DND-41 (cell line): ENCODE results near the gene AP1G2.

ENCODE experiments used
- ATAC-seq: fragments of 200-7000 bp; cut with Tn5 transposase; 3 replicates; pipeline ENCODE4 v1.9.1; 2021; ENCODE audit warnings: low read depth; ENCODE audit not compliant: insufficient read depth
- DNase-seq: peaks from one replicate; pipeline ENCODE4 v3.0.0-alpha.2; 2020
- H2AFZ ChIP-seq: 2 replicates; pipeline ENCODE4 v1.6.0; 2012; ENCODE audit warnings: low read depth, low read length
- H3K27ac ChIP-seq: 2 replicates; pipeline ENCODE4 v1.5.1; 2012; ENCODE audit warnings: low read length, inconsistent platforms
- H3K27me3 ChIP-seq: fragments of 200-600 bp; sonication (generic); 2 replicates; pipeline ENCODE4 v1.6.0; 2012; ENCODE audit warnings: low read length, mild to moderate bottlenecking, inconsistent platforms; ENCODE audit not compliant: insufficient read depth, poor library complexity
- H3K36me3 ChIP-seq: 2 replicates; pipeline ENCODE4 v1.5.1; 2012; ENCODE audit warnings: low read length, inconsistent platforms; ENCODE audit not compliant: insufficient read depth
- H3K4me1 ChIP-seq: 2 replicates; pipeline ENCODE4 v1.5.1; 2012; ENCODE audit warnings: mild to moderate bottlenecking, low read length; ENCODE audit not compliant: insufficient read depth
- H3K4me2 ChIP-seq: 2 replicates; pipeline ENCODE4 v1.6.0; 2012; ENCODE audit warnings: mild to moderate bottlenecking, moderate library complexity, low read length, inconsistent platforms; ENCODE audit not compliant: insufficient read depth
- H3K4me3 ChIP-seq, 2 experiments: fragments of 200-600 bp in 1 of 2; shearing (Covaris generic) in 1 of 2; 2 replicates each; pipeline ENCODE4 v1.5.1; 2012 to 2016; ENCODE audit warnings: inconsistent platforms in 2 of 2, low read length in 2 of 2, mild to moderate bottlenecking in 2 of 2, low read depth in 1 of 2, moderate library complexity in 1 of 2
- H3K79me2 ChIP-seq: 2 replicates; pipeline ENCODE4 v1.6.0; 2012; ENCODE audit warnings: low read length, inconsistent platforms; ENCODE audit not compliant: insufficient read depth
- H3K9ac ChIP-seq: 2 replicates; pipeline ENCODE4 v1.6.0; 2012; ENCODE audit warnings: low read depth, mild to moderate bottlenecking, inconsistent platforms, low read length, moderate library complexity
- H3K9me3 ChIP-seq: 2 replicates; pipeline ENCODE4 v1.5.1; 2012; ENCODE audit warnings: low read length, moderate library complexity, mild to moderate bottlenecking, inconsistent platforms; ENCODE audit not compliant: insufficient read depth, severe bottlenecking
- H4K20me1 ChIP-seq: 2 replicates; pipeline ENCODE4 v1.6.0; 2012; ENCODE audit warnings: low read length; ENCODE audit not compliant: insufficient read depth
- EZH2 ChIP-seq: IDR thresholded peaks from 3 replicates; pipeline ENCODE4 v1.6.1; 2012; ENCODE audit warnings: borderline replicate concordance, low read depth, mild to moderate bottlenecking, moderate library complexity, low read length, inconsistent platforms; ENCODE audit not compliant: severe bottlenecking
- TF ChIP-seq, protein P1 (sequence below): IDR thresholded peaks from 2 replicates; pipeline ENCODE4 v1.5.1; 2012; ENCODE audit warnings: borderline replicate concordance, low read length, moderate library complexity, mild to moderate bottlenecking; ENCODE audit not compliant: poor library complexity, severe bottlenecking; ENCODE audit errors: extremely low read depth

The AP1G2 gene

DNA sequence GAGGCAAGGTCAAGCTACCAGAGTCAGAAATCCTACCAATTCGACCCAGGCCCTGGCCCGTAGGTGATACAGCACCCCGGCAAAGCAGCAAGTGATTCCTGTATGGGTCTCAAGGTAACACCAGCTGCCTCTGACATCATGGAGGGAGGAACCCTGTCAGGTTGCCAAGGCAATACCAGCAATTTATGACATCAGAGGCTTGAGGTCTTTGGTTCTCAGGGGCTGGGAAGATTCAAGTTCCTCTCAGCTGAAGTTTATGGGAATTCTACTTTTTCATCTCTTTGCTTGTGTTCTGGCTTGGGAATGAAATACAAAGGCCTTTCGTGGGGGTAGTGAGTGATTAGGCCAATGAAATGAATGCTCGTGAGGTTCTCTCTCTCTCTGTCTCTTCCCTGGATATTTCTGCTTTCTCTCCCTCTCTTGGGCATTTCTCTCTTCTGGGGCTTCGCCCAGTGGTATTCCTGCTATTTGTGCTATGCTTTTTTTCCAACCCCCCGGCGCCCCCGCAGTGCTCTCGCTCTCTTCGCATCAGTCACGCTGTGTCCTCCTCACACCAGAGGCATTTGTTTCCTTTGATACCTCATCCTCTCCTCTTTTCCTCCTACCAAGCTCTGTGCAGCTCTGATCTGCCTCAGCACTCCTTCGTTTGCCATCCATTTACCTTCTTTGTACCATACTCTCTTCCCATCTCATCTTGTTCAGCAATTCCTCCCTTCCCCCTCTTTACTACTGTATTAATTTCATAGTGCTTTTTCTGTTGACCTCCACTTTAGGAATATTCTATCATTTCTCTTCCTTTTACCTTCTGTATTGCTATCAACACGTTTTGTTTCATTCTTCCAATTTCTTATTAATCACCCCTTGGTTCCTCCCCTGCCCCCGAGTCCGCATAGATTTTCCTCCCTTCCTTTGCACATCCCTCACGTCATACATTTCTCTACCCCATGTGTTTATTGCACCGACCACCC lies 19.0 kb downstream of the AP1G2 start:
- no peak overlapping the region for H3K4me2 ChIP-seq
- H3K27me3 ChIP-seq = no peaks in the 10 kb centered on the region
- H3K9me3 ChIP-seq = no peaks in the 10 kb centered on the region
- H3K9ac ChIP-seq = no peak overlapping the region
- H3K79me2 ChIP-seq = peaks cover 10% of the 10 kb centered on the region
- no peak overlapping the region for H3K4me3 ChIP-seq
- H2AFZ ChIP-seq = no peak overlapping the region
- no peaks in the 10 kb centered on the region for H3K36me3 ChIP-seq
- ATAC-seq (no peak), DNase-seq (no peak)
- no peaks in the 10 kb centered on the region for H4K20me1 ChIP-seq
- no peak overlapping the region for H3K27ac ChIP-seq
- TF ChIP-seq EZH2 = no peak
- TF ChIP-seq, protein P1, sequence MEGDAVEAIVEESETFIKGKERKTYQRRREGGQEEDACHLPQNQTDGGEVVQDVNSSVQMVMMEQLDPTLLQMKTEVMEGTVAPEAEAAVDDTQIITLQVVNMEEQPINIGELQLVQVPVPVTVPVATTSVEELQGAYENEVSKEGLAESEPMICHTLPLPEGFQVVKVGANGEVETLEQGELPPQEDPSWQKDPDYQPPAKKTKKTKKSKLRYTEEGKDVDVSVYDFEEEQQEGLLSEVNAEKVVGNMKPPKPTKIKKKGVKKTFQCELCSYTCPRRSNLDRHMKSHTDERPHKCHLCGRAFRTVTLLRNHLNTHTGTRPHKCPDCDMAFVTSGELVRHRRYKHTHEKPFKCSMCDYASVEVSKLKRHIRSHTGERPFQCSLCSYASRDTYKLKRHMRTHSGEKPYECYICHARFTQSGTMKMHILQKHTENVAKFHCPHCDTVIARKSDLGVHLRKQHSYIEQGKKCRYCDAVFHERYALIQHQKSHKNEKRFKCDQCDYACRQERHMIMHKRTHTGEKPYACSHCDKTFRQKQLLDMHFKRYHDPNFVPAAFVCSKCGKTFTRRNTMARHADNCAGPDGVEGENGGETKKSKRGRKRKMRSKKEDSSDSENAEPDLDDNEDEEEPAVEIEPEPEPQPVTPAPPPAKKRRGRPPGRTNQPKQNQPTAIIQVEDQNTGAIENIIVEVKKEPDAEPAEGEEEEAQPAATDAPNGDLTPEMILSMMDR = no peak
- peaks cover 23% of the 10 kb centered on the region for H3K4me1 ChIP-seq

DNA sequence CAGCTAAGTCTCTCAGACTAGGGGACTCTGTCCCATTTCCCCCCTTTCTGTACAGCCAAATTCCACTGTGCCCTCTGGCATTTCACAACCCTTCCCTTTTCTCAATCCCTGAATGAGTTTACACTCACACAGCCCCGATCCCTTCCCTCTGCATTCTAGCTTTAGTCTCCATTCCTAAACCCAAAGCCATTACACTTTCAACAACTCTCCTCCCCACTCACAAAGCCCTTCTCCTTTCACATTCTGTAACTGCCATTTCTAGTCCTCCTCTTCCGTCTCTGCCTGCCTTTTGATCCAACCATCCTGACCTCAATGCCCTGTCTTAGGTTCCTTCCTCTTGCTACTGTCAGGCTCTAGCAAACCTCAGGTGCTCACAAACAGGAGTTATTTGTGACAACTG lies 19.7 kb downstream of the AP1G2 start:
- Histone ChIP-seq H3K27ac (no peak overlapping the region), H3K4me3 (no peak overlapping the region), H4K20me1 (no peaks in the 10 kb centered on the region), H3K4me1 (peaks cover 23% of the 10 kb centered on the region), H3K27me3 (no peaks in the 10 kb centered on the region), H3K9ac (no peak overlapping the region), H2AFZ (no peak overlapping the region), H3K9me3 (no peaks in the 10 kb centered on the region), H3K79me2 (peaks cover 10% of the 10 kb centered on the region), H3K36me3 (no peaks in the 10 kb centered on the region), H3K4me2 (no peak overlapping the region)
- ATAC-seq (no peak), DNase-seq (no peak)
- TF ChIP-seq, protein P1 = no peak
- no peak for TF ChIP-seq EZH2

DNA sequence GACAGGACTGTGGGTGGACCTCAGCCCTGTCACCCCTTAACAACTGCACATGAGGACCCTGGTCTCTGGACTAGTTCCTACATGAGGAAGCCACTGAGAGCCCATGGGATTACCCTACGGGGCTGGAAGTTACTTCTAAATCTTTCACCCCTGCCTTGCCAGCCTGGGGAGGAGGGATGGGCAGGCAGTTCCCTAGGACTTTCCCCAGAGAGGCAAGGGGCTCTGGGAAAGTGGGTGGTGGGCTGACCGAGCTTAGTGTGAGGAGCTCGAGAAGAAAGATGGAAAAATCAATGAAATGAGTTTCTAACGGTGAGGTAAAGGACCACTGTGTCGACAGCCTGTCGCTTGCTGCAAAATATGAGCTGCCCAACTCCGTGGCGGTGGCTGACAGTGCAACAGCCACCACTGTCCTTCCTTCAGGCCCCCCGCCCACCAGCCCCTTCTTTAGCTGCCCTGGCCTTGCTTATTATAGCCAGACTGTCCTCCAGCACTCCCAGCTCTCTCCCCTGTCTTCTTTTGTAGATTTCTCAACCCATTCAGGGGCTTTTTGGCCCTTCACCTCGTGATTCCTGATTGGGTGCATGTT lies 21.0 kb downstream of the AP1G2 start:
- Histone ChIP-seq H3K36me3 (no peaks in the 10 kb centered on the region), H4K20me1 (no peaks in the 10 kb centered on the region), H3K9ac (no peak overlapping the region), H3K4me1 (peaks cover 16% of the 10 kb centered on the region), H3K4me2 (no peak overlapping the region), H2AFZ (no peak overlapping the region), H3K27me3 (no peaks in the 10 kb centered on the region), H3K79me2 (peaks cover 10% of the 10 kb centered on the region), H3K27ac (no peak overlapping the region), H3K9me3 (no peaks in the 10 kb centered on the region), H3K4me3 (no peak overlapping the region)
- ATAC-seq = no peak
- TF ChIP-seq EZH2 = no peak
- TF ChIP-seq, protein P1 = no peak
- DNase-seq = no peak
